HEK293 (cell line): ENCODE measurements around the gene GMPR.
A peak's percentile ranks its signal among the peaks of the same experiment; 100 is the strongest.

Experiments used
- ATF2 ChIP-seq: fragments of 450-650 bp; formaldehyde crosslinking; IDR thresholded peaks from 2 replicates; pipeline ENCODE4 v1.5.1; 2016; ENCODE audit warnings: missing biosample characterization, missing genetic modification characterization, low read depth
- GLIS2 ChIP-seq: fragments of 450-650 bp; formaldehyde crosslinking; IDR thresholded peaks from 2 replicates; pipeline ENCODE4 v1.5.1; 2016; ENCODE audit warnings: missing biosample characterization, missing genetic modification characterization
- OSR2 ChIP-seq: fragments of 450-650 bp; formaldehyde crosslinking; IDR thresholded peaks from 2 replicates; pipeline ENCODE4 v1.5.1; 2016; ENCODE audit warnings: missing biosample characterization, missing genetic modification characterization
- PRDM10 ChIP-seq: fragments of 450-650 bp; formaldehyde crosslinking; IDR thresholded peaks from 2 replicates; pipeline ENCODE4 v1.5.1; 2016; ENCODE audit warnings: missing biosample characterization, missing genetic modification characterization
- PRDM6 ChIP-seq: fragments of 450-650 bp; formaldehyde crosslinking; IDR thresholded peaks from 2 replicates; pipeline ENCODE4 v1.5.1; 2017; ENCODE audit warnings: missing biosample characterization, missing genetic modification characterization
- SCRT2 ChIP-seq: fragments of 450-650 bp; formaldehyde crosslinking; IDR thresholded peaks from 2 replicates; pipeline ENCODE4 v1.5.1; 2016; ENCODE audit warnings: missing biosample characterization, missing genetic modification characterization
- TSHZ1 ChIP-seq: fragments of 450-650 bp; formaldehyde crosslinking; IDR thresholded peaks from 2 replicates; pipeline ENCODE4 v1.5.1; 2016; ENCODE audit warnings: missing biosample characterization, missing genetic modification characterization, borderline replicate concordance
- ZBTB11 ChIP-seq: fragments of 450-650 bp; formaldehyde crosslinking; conservative IDR thresholded peaks from 2 replicates; pipeline ENCODE4 v1.5.1; 2016; ENCODE audit warnings: low read depth, missing biosample characterization, missing genetic modification characterization
- ZBTB17 ChIP-seq: fragments of 450-650 bp; formaldehyde crosslinking; IDR thresholded peaks from 2 replicates; pipeline ENCODE4 v1.5.1; 2016; ENCODE audit warnings: missing biosample characterization, missing genetic modification characterization
- ZBTB21 ChIP-seq: fragments of 450-650 bp; formaldehyde crosslinking; IDR thresholded peaks from 2 replicates; pipeline ENCODE4 v1.5.1; 2017; ENCODE audit warnings: missing biosample characterization, missing genetic modification characterization
- ZFP37 ChIP-seq: fragments of 450-650 bp; formaldehyde crosslinking; IDR thresholded peaks from 2 replicates; pipeline ENCODE4 v1.5.1; 2016; ENCODE audit warnings: missing biosample characterization, missing genetic modification characterization
- ZIC2 ChIP-seq: fragments of 450-650 bp; formaldehyde crosslinking; IDR thresholded peaks from 2 replicates; pipeline ENCODE4 v1.5.1; 2016; ENCODE audit warnings: missing biosample characterization, missing genetic modification characterization
- ZNF10 ChIP-seq: fragments of 450-650 bp; formaldehyde crosslinking; IDR thresholded peaks from 2 replicates; pipeline ENCODE4 v1.5.1; 2017; ENCODE audit warnings: missing biosample characterization, missing genetic modification characterization
- ZNF132 ChIP-seq: fragments of 450-650 bp; formaldehyde crosslinking; IDR thresholded peaks from 2 replicates; pipeline ENCODE4 v1.5.1; 2017; ENCODE audit warnings: missing biosample characterization, missing genetic modification characterization, borderline replicate concordance
- ZNF146 ChIP-seq: fragments of 450-650 bp; formaldehyde crosslinking; IDR thresholded peaks from 2 replicates; pipeline ENCODE4 v1.5.1; 2016; ENCODE audit warnings: missing biosample characterization, missing genetic modification characterization
- ZNF2 ChIP-seq: fragments of 450-650 bp; formaldehyde crosslinking; IDR thresholded peaks from 2 replicates; pipeline ENCODE4 v1.5.1; 2016; ENCODE audit warnings: missing biosample characterization, missing genetic modification characterization
- ZNF335 ChIP-seq: fragments of 450-650 bp; formaldehyde crosslinking; conservative IDR thresholded peaks from 2 replicates; pipeline ENCODE4 v1.5.1; 2016; ENCODE audit warnings: missing biosample characterization, missing genetic modification characterization
- ZNF350 ChIP-seq: fragments of 450-650 bp; formaldehyde crosslinking; IDR thresholded peaks from 2 replicates; pipeline ENCODE4 v1.5.0; 2017; ENCODE audit warnings: missing biosample characterization, mild to moderate bottlenecking, missing genetic modification characterization
- ZNF404 ChIP-seq: fragments of 450-650 bp; formaldehyde crosslinking; IDR thresholded peaks from 2 replicates; pipeline ENCODE4 v1.5.1; 2017; ENCODE audit warnings: missing biosample characterization, missing genetic modification characterization
- ZNF501 ChIP-seq: fragments of 450-650 bp; formaldehyde crosslinking; IDR thresholded peaks from 2 replicates; pipeline ENCODE4 v1.5.1; 2016; ENCODE audit warnings: missing biosample characterization, missing genetic modification characterization
- ZNF571 ChIP-seq: fragments of 450-650 bp; formaldehyde crosslinking; IDR thresholded peaks from 2 replicates; pipeline ENCODE4 v1.5.0; 2017; ENCODE audit warnings: missing biosample characterization, missing genetic modification characterization
- ZNF580 ChIP-seq: fragments of 450-650 bp; formaldehyde crosslinking; IDR thresholded peaks from 2 replicates; pipeline ENCODE4 v1.5.1; 2016; ENCODE audit warnings: missing biosample characterization, missing genetic modification characterization
- ZNF600 ChIP-seq: fragments of 450-650 bp; formaldehyde crosslinking; IDR thresholded peaks from 2 replicates; pipeline ENCODE4 v1.5.1; 2016; ENCODE audit warnings: missing biosample characterization, missing genetic modification characterization
- ZNF629 ChIP-seq: fragments of 450-650 bp; formaldehyde crosslinking; IDR thresholded peaks from 2 replicates; pipeline ENCODE4 v1.5.1; 2017; ENCODE audit warnings: missing biosample characterization, missing genetic modification characterization
- ZNF664 ChIP-seq: fragments of 450-650 bp; formaldehyde crosslinking; IDR thresholded peaks from 2 replicates; pipeline ENCODE4 v1.5.1; 2016; ENCODE audit warnings: missing biosample characterization, missing genetic modification characterization
- ZNF777 ChIP-seq: fragments of 450-650 bp; formaldehyde crosslinking; IDR thresholded peaks from 2 replicates; pipeline ENCODE4 v1.5.1; 2017; ENCODE audit warnings: missing biosample characterization, missing genetic modification characterization, borderline replicate concordance

GMPR gene

GRCh38 chr6:16244869-16245451 lies 6.6 kb downstream of the GMPR start (continued):
- no peak for TF ChIP-seq ZBTB11 (tag by site-specific recombination)
- peak; percentile 65 for TF ChIP-seq PRDM10 (tag by site-specific recombination)
- TF ChIP-seq ZNF501 (tag by site-specific recombination) = no peak
- TF ChIP-seq ZNF132 = no peak
- TF ChIP-seq ZNF335 (tag by site-specific recombination) = peak; percentile 62
- no peak for TF ChIP-seq ZNF350 (tag by site-specific recombination)
- TF ChIP-seq ZNF629 (tag by site-specific recombination) = peak; percentile 90
- no peak for TF ChIP-seq ZNF777 (tag by site-specific recombination)
- no peak for TF ChIP-seq ZNF404
- peak; percentile 93 for TF ChIP-seq ZIC2
- TF ChIP-seq ZNF571 (tag by site-specific recombination) = no peak
- 0 out of 2 replicates have a peak, but pooled peaks have one; percentile 53 for TF ChIP-seq ZFP37 (tag by site-specific recombination)
- peak; percentile 62; the same call in 1 of the 2 replicates for TF ChIP-seq ZNF2 (tag by site-specific recombination)
- peak; percentile 15; the same call in 1 of the 2 replicates for TF ChIP-seq GLIS2
- TF ChIP-seq PRDM6 = peak; percentile 63
- peak; percentile 89 for TF ChIP-seq ATF2
- TF ChIP-seq ZNF580 (tag by site-specific recombination) = 0 out of 2 replicates have a peak, but pooled peaks have one; percentile 74
- 0 out of 2 replicates have a peak, but pooled peaks have one; percentile 15 for TF ChIP-seq SCRT2 (tag by site-specific recombination)
- TF ChIP-seq ZBTB21 (tag by site-specific recombination) = peak; percentile 57
- TF ChIP-seq OSR2 (tag by site-specific recombination) = peak; percentile 54
- no peak for TF ChIP-seq ZNF10
- TF ChIP-seq ZNF146 (tag by site-specific recombination) = no peak
- TF ChIP-seq ZBTB17 = peak; percentile 70
- TF ChIP-seq ZNF664 (tag by site-specific recombination) = peak; percentile 51; the same call in 1 of the 2 replicates
- no peak for TF ChIP-seq TSHZ1
- peak; percentile 69 for TF ChIP-seq ZNF600 (tag by site-specific recombination)
